Measurements from ENCODE around the gene TWF2.

DNA sequence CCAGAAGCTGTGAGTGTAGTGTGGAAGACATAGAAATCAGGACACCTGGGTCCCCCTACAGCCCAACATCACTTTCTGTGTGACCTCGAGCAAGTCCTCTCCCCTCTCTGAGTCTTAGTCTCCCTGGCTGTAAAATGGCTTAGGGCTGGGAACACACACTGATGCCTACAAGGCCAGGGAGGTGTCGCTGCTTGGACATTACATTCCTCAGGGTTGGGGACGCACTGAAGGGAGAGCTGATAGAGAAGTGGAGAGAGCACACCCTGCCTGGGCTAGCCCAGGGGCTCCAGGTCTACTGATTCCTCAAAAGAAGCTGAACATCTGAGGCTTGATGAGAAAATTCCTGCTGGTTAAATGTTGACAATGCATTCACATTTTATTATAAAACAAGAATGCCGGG, 47.3 kb downstream of the TWF2 start:
- TF ChIP-seq CTCF (IDR thresholded peaks at IDR 0.05; ENCODE audit: insufficient read depth, low read length): no peak
- TF ChIP-seq POLR2AphosphoS5 (IDR thresholded peaks at IDR 0.05; ENCODE audit: low read depth): no peak
- TF ChIP-seq, protein P1, sequence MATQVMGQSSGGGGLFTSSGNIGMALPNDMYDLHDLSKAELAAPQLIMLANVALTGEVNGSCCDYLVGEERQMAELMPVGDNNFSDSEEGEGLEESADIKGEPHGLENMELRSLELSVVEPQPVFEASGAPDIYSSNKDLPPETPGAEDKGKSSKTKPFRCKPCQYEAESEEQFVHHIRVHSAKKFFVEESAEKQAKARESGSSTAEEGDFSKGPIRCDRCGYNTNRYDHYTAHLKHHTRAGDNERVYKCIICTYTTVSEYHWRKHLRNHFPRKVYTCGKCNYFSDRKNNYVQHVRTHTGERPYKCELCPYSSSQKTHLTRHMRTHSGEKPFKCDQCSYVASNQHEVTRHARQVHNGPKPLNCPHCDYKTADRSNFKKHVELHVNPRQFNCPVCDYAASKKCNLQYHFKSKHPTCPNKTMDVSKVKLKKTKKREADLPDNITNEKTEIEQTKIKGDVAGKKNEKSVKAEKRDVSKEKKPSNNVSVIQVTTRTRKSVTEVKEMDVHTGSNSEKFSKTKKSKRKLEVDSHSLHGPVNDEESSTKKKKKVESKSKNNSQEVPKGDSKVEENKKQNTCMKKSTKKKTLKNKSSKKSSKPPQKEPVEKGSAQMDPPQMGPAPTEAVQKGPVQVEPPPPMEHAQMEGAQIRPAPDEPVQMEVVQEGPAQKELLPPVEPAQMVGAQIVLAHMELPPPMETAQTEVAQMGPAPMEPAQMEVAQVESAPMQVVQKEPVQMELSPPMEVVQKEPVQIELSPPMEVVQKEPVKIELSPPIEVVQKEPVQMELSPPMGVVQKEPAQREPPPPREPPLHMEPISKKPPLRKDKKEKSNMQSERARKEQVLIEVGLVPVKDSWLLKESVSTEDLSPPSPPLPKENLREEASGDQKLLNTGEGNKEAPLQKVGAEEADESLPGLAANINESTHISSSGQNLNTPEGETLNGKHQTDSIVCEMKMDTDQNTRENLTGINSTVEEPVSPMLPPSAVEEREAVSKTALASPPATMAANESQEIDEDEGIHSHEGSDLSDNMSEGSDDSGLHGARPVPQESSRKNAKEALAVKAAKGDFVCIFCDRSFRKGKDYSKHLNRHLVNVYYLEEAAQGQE (IDR thresholded peaks at IDR 0.05; ENCODE audit: insufficient replicate concordance, low read depth): no peak
- no peak for TF ChIP-seq GABPA (IDR thresholded peaks at IDR 0.05; ENCODE audit: low read depth)
- TF ChIP-seq SPI1 (IDR thresholded peaks at IDR 0.05; ENCODE audit: borderline replicate concordance, low read depth): no peak
